Heart right ventricle (tissue), 16 donors: ENCODE results near the gene DGKD. TPM values are rescaled to one million over a fixed set of nuclear protein-coding genes. Genes with fewer than 3 reads are reported as not detected.

Source experiments
- ATAC-seq, 8 donors: fragments of 200-7000 bp; cut with Tn5 transposase; one replicate each; pipeline ENCODE4 v1.9.1; 2020; ENCODE audit warnings: mild to moderate bottlenecking in 8 of 8, moderate library complexity in 8 of 8, moderate number of reproducible peaks in 1 of 8
- DNase-seq, 2 donors: peaks; one replicate each; pipeline ENCODE4 v3.0.0-alpha.2; 2020
- H3K27ac ChIP-seq, 10 donors: fragments of 200-600 bp; sonication (generic) in 2 of 10; one replicate each; pipeline versions ENCODE4 v1.5.0 to v1.8.0; 2020 to 2022; ENCODE audit warnings: mild to moderate bottlenecking in 3 of 10
- H3K27me3 ChIP-seq, 7 donors: fragments of 200-600 bp; one replicate each; pipeline ENCODE4 v1.8.0; 2021 to 2022; ENCODE audit warnings: mild to moderate bottlenecking in 2 of 7
- H3K36me3 ChIP-seq, 9 donors: fragments of 200-600 bp; sonication (generic) in 1 of 9; one replicate each; pipeline versions ENCODE4 v1.5.0 to v1.8.0; 2020 to 2022; ENCODE audit warnings: mild to moderate bottlenecking in 2 of 9
- H3K4me1 ChIP-seq, 9 donors: fragments of 200-600 bp; sonication (generic) in 1 of 9; one replicate each; pipeline versions ENCODE4 v1.5.0 to v1.8.0; 2020 to 2022; ENCODE audit warnings: mild to moderate bottlenecking in 4 of 9
- H3K4me3 ChIP-seq, 10 donors: fragments of 200-600 bp; sonication (generic) in 2 of 10; one replicate each; pipeline versions ENCODE4 v1.5.0 to v1.8.0; 2020 to 2022; ENCODE audit warnings: mild to moderate bottlenecking in 7 of 10, moderate library complexity in 2 of 10
- H3K9me3 ChIP-seq, 11 donors: fragments of 200-600 bp in 10 of 11; sonication (generic) in 2 of 11; one replicate each; pipeline versions ENCODE4 v1.5.0 to v1.8.0; 2013 to 2022; ENCODE audit warnings: mild to moderate bottlenecking in 2 of 11, control low read depth in 1 of 11, moderate library complexity in 1 of 11
- CTCF ChIP-seq, 9 donors: fragments of 200-600 bp; sonication (generic) in 2 of 9; IDR thresholded peaks; one replicate each; pipeline versions ENCODE4 v1.5.0 to v1.8.0; 2021 to 2022; ENCODE audit warnings: antibody characterized with exemption in 9 of 9, mild to moderate bottlenecking in 5 of 9, moderate library complexity in 1 of 9
- WGBS, 2 donors: extraction: QIAGEN DNeasy Blood & Tissue Kit; methylation state at CpG; one replicate each; pipeline ENCODE4 v1.1.7; 2013; ENCODE audit warnings: inconsistent platforms in 1 of 2; 5-methylcytosine and 5-hydroxymethylcytosine counted together
- intact Hi-C, 10 donors: fragments of 100-400 bp; cut with DNase I; formaldehyde crosslinking; loops; one replicate each; pipeline versions ENCODE4 v1.11.1 to v1.14.2; 2022
- polyA plus RNA-seq, 2 donors: library from polyadenylated mRNA; stranded (reverse); fragments of 200-250 nt; gene quantifications; one replicate each; pipeline ENCODE4 v1.2.3, GENCODE V29; 2013
- total RNA-seq, 10 donors: library from RNA; stranded (reverse); fragmentation: NEBNext Ultra II Directional in 3 of 10; extraction: Animal tissue kit (Norgen Biotek cat#: 25700) in 3 of 10; gene quantifications; one replicate each; pipeline versions ENCODE4 v1.2.1 to v1.2.4, GENCODE V29; 2021 to 2023
- donor health status: Arrhythmogenic right ventricular cardiomyopathy.
- donor health status: ischemic (EF 13 %, LVEDD 7.1; RV severe dilation, severe dysfunction).
- donor health status: healthy with polysubstance abuse.
- donor health status: DM: no; HTN: yes; CAD: no.
- donor health status: DM: no; HTN: no; CAD: no.
- donor health status: ischemic (EF 25% LVEDD 6.9; RV normal size, moderate dysfunction).
- donor health status: ischemic (EF 25% LVEDD 5.7; RV mildly dilated, moderate dysfunction).
- donor health status: healthy.
- donor health status: DM: yes; HTN: yes; CAD: no.
- donor health status: Ischemic cardiomyopathy.
- donor health status: ischemic (EF 35%, LVEDD 5.7; RV mildly dilated, moderate dysfunction).
- donor health status: nonischemic (EF 11% LVEDD 7.7; RV severe dilation, severe dysfunction).
- donor health status: DM: yes; HTN: yes; CAD: no.
- donor health status: PGD.
- donor health status: ischemic (EF 29% LVEDD 5.4; RV normal size, mild dysfunction).
- donor health status: nonischemic (EF 23%, LVEDD 6.1; RV moderate dilation, normal function).

DGKD gene
- total and polyA plus RNA-seq, 12 donors: 26.8 to 79.5 (median 44.7) TPM

- 81 to 89% methylated on average over 8 of the region's 8 CpGs for WGBS, 2 donors
- Histone ChIP-seq H3K4me3 (no peak overlapping the region), H3K36me3 (peaks cover 5 to 99% (median 85%) of the 10 kb centered on the region in 9 donors), H3K27ac (no peak overlapping the region), H3K4me1 (no peaks in the 10 kb centered on the region), H3K27me3 (no peaks in the 10 kb centered on the region), H3K9me3 (no peaks in the 10 kb centered on the region)
- intact Hi-C loops: no loop called here
- TF ChIP-seq CTCF (IDR thresholded peaks at IDR 0.05): no peak
- ATAC-seq: peak in 4 of 8 donors; percentile 4 to 22 (median 14)
- DNase-seq: no peak
These were observed 107.2 kb downstream of the DGKD start for GRCh38 chr2:233461481-233461891.

GRCh38 chr2:233462202-233462785 lies 108.0 kb downstream of the DGKD start:
- WGBS, 2 donors: 93 to 95% methylated on average over 25 of the region's 25 CpGs
- TF ChIP-seq CTCF (IDR thresholded peaks at IDR 0.05): no peak
- Histone ChIP-seq H3K9me3 (no peaks in the 10 kb centered on the region), H3K27ac (no peak overlapping the region), H3K27me3 (no peaks in the 10 kb centered on the region), H3K4me1 (no peaks in the 10 kb centered on the region), H3K36me3 (peaks cover 5 to 99% (median 86%) of the 10 kb centered on the region in 9 donors), H3K4me3 (no peak overlapping the region)
- no peak for DNase-seq
- intact Hi-C loops: no loop called here
- no peak for ATAC-seq

GRCh38 chr2:233462826-233463470 lies 108.7 kb downstream of the DGKD start:
- intact Hi-C loops: no loop called here

GRCh38 chr2:233463586-233463985 lies 109.3 kb downstream of the DGKD start:
- no peaks in the 10 kb centered on the region for H3K9me3 ChIP-seq
- WGBS, 2 donors: 89 to 97% methylated on average over 16 of the region's 16 CpGs
- no peak overlapping the region for H3K4me3 ChIP-seq
- peaks cover 5 to 99% (median 85%) of the 10 kb centered on the region in 9 donors for H3K36me3 ChIP-seq
- ATAC-seq (no peak), DNase-seq (no peak)
- intact Hi-C loops: no loop called here
- H3K27ac ChIP-seq: no peak overlapping the region
- no peak for TF ChIP-seq CTCF (IDR thresholded peaks at IDR 0.05)
- H3K4me1 ChIP-seq: peaks cover 0 to 3% (median 0%) of the 10 kb centered on the region in 9 donors
- H3K27me3 ChIP-seq: no peaks in the 10 kb centered on the region

More at GRCh38 chr2:233462826-233463470, 108.7 kb downstream of the DGKD start:
- no peak for TF ChIP-seq CTCF (IDR thresholded peaks at IDR 0.05)
- Histone ChIP-seq H3K36me3 (peaks cover 5 to 99% (median 85%) of the 10 kb centered on the region in 9 donors), H3K27ac (no peak overlapping the region), H3K4me1 (no peaks in the 10 kb centered on the region), H3K9me3 (no peaks in the 10 kb centered on the region), H3K27me3 (no peaks in the 10 kb centered on the region), H3K4me3 (no peak overlapping the region)
- DNase-seq (no peak), ATAC-seq (no peak)
- 93 to 96% methylated on average over 21 of the region's 21 CpGs for WGBS, 2 donors
